Body of pancreas (tissue), 4 donors: ENCODE data around the gene MARS1. TPM values are rescaled to one million over a fixed set of nuclear protein-coding genes. Genes with fewer than 3 reads are reported as not detected.

Experiments used
- ATAC-seq: fragments of 150-250 bp; one replicate; pipeline ENCODE4 v1.9.1; 2016
- DNase-seq, 4 donors: peaks; one replicate each; pipeline ENCODE4 v3.0.0-alpha.2; 2019
- H3K27ac ChIP-seq, 4 donors: fragments of 200-600 bp; sonication (generic); 1 replicate in 3 of 4; 2 replicates in 1 of 4; pipeline versions ENCODE4 v1.5.1 to v1.6.1; 2016 to 2019; ENCODE audit warnings: mild to moderate bottlenecking in 1 of 4, mixed read lengths in 1 of 4, moderate library complexity in 1 of 4
- H3K27me3 ChIP-seq, 2 donors: fragments of 200-600 bp; sonication (generic); one replicate each; pipeline ENCODE4 v1.6.0; 2016; ENCODE audit warnings: mild to moderate bottlenecking in 1 of 2
- H3K36me3 ChIP-seq, 2 donors: fragments of 200-600 bp; sonication (generic); replicated peaks in 1 of 2; 2 replicates each; pipeline ENCODE4 v1.5.1; 2016; ENCODE audit warnings: low read depth in 2 of 2; ENCODE audit not compliant: insufficient read depth in 1 of 2
- H3K4me1 ChIP-seq: fragments of 200-600 bp; sonication (generic); one replicate; pipeline ENCODE4 v1.6.0; 2016
- H3K4me3 ChIP-seq, 2 donors: fragments of 200-600 bp; sonication (generic); 1 replicate in 1 of 2; 2 replicates in 1 of 2; pipeline ENCODE4 v1.5.1; 2016 to 2019
- H3K9me3 ChIP-seq, 3 donors: fragments of 200-600 bp; sonication (generic); 1 replicate in 2 of 3; 2 replicates in 1 of 3; pipeline ENCODE4 v1.5.1; 2016
- POLR2A ChIP-seq, 3 donors: fragments of 450-650 bp; IDR thresholded peaks; one replicate each; pipeline ENCODE4 v1.6.1; 2016; ENCODE audit warnings: antibody characterized with exemption in 3 of 3, mild to moderate bottlenecking in 2 of 3
- WGBS, 2 donors: methylation state at CpG; one replicate each; pipeline ENCODE4 v1.1.5; 2017; 5-methylcytosine and 5-hydroxymethylcytosine counted together
- intact Hi-C: fragments of 100-400 bp; cut with DNase I; formaldehyde crosslinking; loops from one replicate; pipeline ENCODE4 v1.15.1; 2023
- total RNA-seq, 2 donors: library from RNA; depleted of rRNA; stranded (reverse); fragments of >200 nt; gene quantifications; one replicate each; pipeline ENCODE4 v1.1.0, GENCODE V29; 2016
- TF ChIP-seq, protein P1 (sequence below), 7 experiments: fragments of 450-650 bp in 4 of 7; fragments of 200-600 bp in 3 of 7; sonication (generic) in 3 of 7; IDR thresholded peaks; one replicate each; pipeline ENCODE4 v1.5.1; 2016 to 2019; ENCODE audit warnings: antibody characterized with exemption in 7 of 7

The MARS1 gene
- total RNA-seq, 2 donors from 2014 or later: 61.7 to 103 TPM

DNA sequence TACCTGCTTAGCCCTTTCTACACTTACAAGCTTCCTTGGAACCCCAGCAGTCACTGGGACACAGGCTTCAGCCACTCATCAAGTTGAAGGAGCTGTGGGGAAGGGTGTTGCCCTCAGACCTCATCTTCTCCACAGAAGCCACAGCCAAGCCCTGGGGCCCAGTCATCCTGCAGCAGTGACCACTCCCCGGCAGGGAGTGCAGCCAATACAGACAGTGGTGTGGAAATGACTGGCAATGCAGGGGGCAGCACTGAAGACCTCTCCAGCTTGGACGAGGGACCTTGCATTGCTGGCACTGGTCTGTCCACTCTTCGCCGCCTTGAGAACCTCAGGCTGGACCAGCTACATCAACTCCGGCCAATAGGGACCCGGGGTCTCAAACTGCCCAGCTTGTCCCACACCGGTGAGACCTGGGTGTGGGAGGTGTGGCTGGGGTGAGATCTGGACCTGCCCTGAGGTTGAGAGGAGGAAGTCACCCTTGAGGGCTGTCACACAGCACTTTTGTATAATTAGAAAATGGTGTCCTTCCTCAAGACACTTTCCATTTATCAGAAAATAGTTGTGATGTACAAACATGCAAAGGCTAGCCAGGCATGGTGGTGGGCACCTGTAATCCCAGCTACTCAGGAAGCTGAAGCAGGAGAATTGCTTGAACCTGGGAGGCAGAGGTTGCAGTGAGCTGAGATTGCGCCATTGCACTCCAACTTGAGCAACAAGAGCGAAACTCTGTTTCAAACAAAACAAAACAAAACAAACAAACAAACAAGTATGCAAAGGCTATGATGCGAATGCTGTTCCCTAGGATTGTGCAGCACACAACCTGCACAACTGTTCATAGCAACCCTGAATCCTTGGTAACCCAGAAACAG lies 18.3 kb upstream of the MARS1 start:
- no peaks in the 10 kb centered on the region for H3K27me3 ChIP-seq
- 75 to 90% methylated on average over 6 to 10 of the region's 10 CpGs for WGBS, 2 donors
- ATAC-seq: no peak
- no peaks in the 10 kb centered on the region for H3K36me3 ChIP-seq
- no peak overlapping the region for H3K4me3 ChIP-seq
- no peaks in the 10 kb centered on the region for H3K9me3 ChIP-seq
- TF ChIP-seq, protein P1, sequence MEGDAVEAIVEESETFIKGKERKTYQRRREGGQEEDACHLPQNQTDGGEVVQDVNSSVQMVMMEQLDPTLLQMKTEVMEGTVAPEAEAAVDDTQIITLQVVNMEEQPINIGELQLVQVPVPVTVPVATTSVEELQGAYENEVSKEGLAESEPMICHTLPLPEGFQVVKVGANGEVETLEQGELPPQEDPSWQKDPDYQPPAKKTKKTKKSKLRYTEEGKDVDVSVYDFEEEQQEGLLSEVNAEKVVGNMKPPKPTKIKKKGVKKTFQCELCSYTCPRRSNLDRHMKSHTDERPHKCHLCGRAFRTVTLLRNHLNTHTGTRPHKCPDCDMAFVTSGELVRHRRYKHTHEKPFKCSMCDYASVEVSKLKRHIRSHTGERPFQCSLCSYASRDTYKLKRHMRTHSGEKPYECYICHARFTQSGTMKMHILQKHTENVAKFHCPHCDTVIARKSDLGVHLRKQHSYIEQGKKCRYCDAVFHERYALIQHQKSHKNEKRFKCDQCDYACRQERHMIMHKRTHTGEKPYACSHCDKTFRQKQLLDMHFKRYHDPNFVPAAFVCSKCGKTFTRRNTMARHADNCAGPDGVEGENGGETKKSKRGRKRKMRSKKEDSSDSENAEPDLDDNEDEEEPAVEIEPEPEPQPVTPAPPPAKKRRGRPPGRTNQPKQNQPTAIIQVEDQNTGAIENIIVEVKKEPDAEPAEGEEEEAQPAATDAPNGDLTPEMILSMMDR (IDR thresholded peaks at IDR 0.05): no peak
- TF ChIP-seq POLR2A (IDR thresholded peaks at IDR 0.05): no peak
- intact Hi-C loops: no loop called here
- H3K27ac ChIP-seq: no peak overlapping the region
- H3K4me1 ChIP-seq: no peaks in the 10 kb centered on the region
- no peak for DNase-seq

DNA sequence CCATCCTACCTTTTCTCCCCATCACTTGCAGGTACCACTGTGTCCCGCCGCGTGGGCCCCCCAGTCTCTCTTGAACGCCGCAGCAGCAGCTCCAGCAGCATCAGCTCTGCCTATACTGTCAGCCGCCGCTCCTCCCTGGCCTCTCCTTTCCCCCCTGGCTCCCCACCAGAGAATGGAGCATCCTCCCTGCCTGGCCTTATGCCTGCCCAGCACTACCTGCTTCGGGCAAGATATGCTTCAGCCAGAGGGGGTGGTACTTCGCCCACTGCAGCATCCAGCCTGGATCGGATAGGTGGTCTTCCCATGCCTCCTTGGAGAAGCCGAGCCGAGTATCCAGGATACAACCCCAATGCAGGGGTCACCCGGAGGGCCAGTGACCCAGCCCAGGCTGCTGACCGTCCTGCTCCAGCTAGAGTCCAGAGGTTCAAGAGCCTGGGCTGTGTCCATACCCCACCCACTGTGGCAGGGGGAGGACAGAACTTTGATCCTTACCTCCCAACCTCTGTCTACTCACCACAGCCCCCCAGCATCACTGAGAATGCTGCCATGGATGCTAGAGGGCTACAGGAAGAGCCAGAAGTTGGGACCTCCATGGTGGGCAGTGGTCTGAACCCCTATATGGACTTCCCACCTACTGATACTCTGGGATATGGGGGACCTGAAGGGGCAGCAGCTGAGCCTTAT lies 17.4 kb upstream of the MARS1 start:
- Histone ChIP-seq H3K4me1 (peaks cover 5% of the 10 kb centered on the region), H3K9me3 (no peaks in the 10 kb centered on the region), H3K27me3 (peaks cover 0 to 5% of the 10 kb centered on the region in 2 donors), H3K4me3 (no peak overlapping the region), H3K27ac (no peak overlapping the region), H3K36me3 (no peaks in the 10 kb centered on the region)
- DNase-seq: no peak
- no peak for ATAC-seq
- TF ChIP-seq, protein P1 (IDR thresholded peaks at IDR 0.05): no peak
- no peak for TF ChIP-seq POLR2A (IDR thresholded peaks at IDR 0.05)
- WGBS, 2 donors: 84 to 92% methylated on average over 7 to 14 of the region's 14 CpGs
- intact Hi-C loops: no loop called here

DNA sequence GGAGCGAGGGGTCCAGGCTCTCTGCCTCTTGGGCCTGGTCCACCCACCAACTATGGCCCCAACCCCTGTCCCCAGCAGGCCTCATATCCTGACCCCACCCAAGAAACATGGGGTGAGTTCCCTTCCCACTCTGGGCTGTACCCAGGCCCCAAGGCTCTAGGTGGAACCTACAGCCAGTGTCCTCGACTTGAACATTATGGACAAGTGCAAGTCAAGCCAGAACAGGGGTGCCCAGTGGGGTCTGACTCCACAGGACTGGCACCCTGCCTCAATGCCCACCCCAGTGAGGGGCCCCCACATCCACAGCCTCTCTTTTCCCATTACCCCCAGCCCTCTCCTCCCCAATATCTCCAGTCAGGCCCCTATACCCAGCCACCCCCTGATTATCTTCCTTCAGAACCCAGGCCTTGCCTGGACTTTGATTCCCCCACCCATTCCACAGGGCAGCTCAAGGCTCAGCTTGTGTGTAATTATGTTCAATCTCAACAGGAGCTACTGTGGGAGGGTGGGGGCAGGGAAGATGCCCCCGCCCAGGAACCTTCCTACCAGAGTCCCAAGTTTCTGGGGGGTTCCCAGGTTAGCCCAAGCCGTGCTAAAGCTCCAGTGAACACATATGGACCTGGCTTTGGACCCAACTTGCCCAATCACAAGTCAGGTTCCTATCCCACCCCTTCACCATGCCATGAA lies 16.8 kb upstream of the MARS1 start:
- no peaks in the 10 kb centered on the region for H3K9me3 ChIP-seq
- DNase-seq (no peak), ATAC-seq (no peak)
- intact Hi-C loops: no loop called here
- H3K27me3 ChIP-seq: peaks cover 0 to 9% of the 10 kb centered on the region in 2 donors
- no peak for TF ChIP-seq POLR2A (IDR thresholded peaks at IDR 0.05)
- TF ChIP-seq, protein P1 (IDR thresholded peaks at IDR 0.05): no peak
- H3K4me1 ChIP-seq: peaks cover 12% of the 10 kb centered on the region
- H3K27ac ChIP-seq: no peak overlapping the region
- 84 to 86% methylated on average over 1 to 4 of the region's 4 CpGs for WGBS, 2 donors
- no peaks in the 10 kb centered on the region for H3K36me3 ChIP-seq
- no peak overlapping the region for H3K4me3 ChIP-seq

DNA sequence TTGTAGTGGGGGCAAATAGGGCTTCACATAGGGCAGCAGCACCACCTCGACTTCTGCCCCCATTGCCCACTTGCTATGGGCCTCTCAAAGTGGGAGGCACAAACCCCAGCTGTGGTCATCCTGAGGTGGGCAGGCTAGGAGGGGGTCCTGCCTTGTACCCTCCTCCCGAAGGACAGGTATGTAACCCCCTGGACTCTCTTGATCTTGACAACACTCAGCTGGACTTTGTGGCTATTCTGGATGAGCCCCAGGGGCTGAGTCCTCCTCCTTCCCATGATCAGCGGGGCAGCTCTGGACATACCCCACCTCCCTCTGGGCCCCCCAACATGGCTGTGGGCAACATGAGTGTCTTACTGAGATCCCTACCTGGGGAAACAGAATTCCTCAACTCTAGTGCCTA lies 16.2 kb upstream of the MARS1 start:
- Histone ChIP-seq H3K9me3 (no peaks in the 10 kb centered on the region), H3K36me3 (no peaks in the 10 kb centered on the region), H3K4me1 (peaks cover 15% of the 10 kb centered on the region), H3K27ac (no peak overlapping the region), H3K4me3 (no peak overlapping the region), H3K27me3 (peaks cover 0 to 15% of the 10 kb centered on the region in 2 donors)
- ATAC-seq (no peak), DNase-seq (no peak)
- TF ChIP-seq, protein P1 (IDR thresholded peaks at IDR 0.05): no peak
- TF ChIP-seq POLR2A (IDR thresholded peaks at IDR 0.05): no peak
- intact Hi-C loops: no loop called here
- WGBS, 2 donors: 75% methylated on average over 3 of the region's 3 CpGs; no CpG with 5 or more reads in 1 of the 2 donors
